Glutamatergic neuron (in vitro differentiated cells): Measurements from ENCODE around the gene ZNF358. TPM values are rescaled to one million over a fixed set of nuclear protein-coding genes. Genes with fewer than 3 reads are reported as not detected.

Source experiments
- DNase-seq: peaks from one replicate; pipeline ENCODE4 v3.0.0; 2022
- H3K27ac Mint-ChIP-seq: one replicate; pipeline ENCODE4 v1.8.0; 2020; ENCODE audit warnings: mild to moderate bottlenecking, mixed read lengths, inconsistent platforms; ENCODE audit not compliant: unreplicated experiment
- H3K27me3 Mint-ChIP-seq: one replicate; pipeline ENCODE4 v1.8.0; 2020; ENCODE audit warnings: mild to moderate bottlenecking, moderate library complexity, mixed read lengths, inconsistent platforms; ENCODE audit not compliant: unreplicated experiment
- H3K36me3 Mint-ChIP-seq: one replicate; pipeline ENCODE4 v1.8.0; 2020; ENCODE audit warnings: mild to moderate bottlenecking, mixed read lengths, inconsistent platforms; ENCODE audit not compliant: unreplicated experiment
- H3K4me1 Mint-ChIP-seq: one replicate; pipeline ENCODE4 v1.8.0; 2020; ENCODE audit warnings: mild to moderate bottlenecking, low read depth, mixed read lengths, inconsistent platforms; ENCODE audit not compliant: unreplicated experiment
- H3K4me3 Mint-ChIP-seq: one replicate; pipeline ENCODE4 v1.8.0; 2020; ENCODE audit warnings: mild to moderate bottlenecking, mixed read lengths, inconsistent platforms; ENCODE audit not compliant: unreplicated experiment
- H3K9me3 Mint-ChIP-seq: one replicate; pipeline ENCODE4 v1.8.0; 2020; ENCODE audit warnings: mild to moderate bottlenecking, moderate library complexity, mixed read lengths, inconsistent platforms; ENCODE audit not compliant: unreplicated experiment
- total RNA-seq: library from RNA; stranded (reverse); fragmentation: NEBNext Ultra II Directional; extraction: Animal tissue kit (Norgen Biotek cat#: 25700); gene quantifications from one replicate; pipeline ENCODE4 v1.2.1, GENCODE V29; 2021; ENCODE audit not compliant: unreplicated experiment
- TF ChIP-seq, protein P1 (sequence below): fragments of 200-600 bp; sonication (generic); IDR thresholded peaks from one replicate; pipeline ENCODE4 v1.5.0; 2021; ENCODE audit not compliant: partially characterized antibody, unreplicated experiment

ZNF358 gene
- total RNA-seq, 1 donor from 2014 or later = 148 TPM

DNA sequence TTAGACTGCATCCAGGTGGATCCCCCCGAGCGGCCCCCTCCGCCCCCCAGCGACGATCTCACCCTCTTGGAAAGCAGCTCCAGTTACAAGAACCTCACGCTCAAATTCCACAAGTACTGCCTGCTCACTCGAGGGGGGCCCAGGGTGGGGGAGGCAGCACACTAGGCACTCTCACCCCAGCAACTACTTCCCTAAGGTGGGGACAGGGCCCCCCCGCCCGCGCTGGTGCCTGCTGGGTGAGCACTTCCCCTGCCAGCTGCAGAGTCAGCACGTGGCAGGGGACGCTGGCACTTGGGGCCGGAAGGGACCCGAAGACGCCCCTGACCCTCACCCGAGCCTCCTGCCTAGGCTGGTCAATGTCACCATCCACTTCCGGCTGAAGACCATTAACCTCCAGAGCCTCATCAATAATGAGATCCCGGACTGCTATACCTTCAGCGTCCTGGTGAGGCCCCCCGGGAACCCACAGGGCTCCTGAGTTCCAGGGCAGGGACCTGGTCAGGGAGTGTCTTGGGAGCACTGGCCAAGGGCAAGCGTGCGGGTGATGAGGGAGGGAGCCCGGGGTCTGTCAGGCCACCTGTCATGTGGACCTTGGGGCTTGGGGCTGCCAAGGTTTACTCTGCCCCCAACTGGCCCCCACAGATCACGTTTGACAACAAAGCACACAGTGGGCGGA lies 11.8 kb downstream of the ZNF358 start:
- no peaks in the 10 kb centered on the region for H3K9me3 Mint-ChIP-seq
- no peaks in the 10 kb centered on the region for H3K36me3 Mint-ChIP-seq
- TF ChIP-seq, protein P1, sequence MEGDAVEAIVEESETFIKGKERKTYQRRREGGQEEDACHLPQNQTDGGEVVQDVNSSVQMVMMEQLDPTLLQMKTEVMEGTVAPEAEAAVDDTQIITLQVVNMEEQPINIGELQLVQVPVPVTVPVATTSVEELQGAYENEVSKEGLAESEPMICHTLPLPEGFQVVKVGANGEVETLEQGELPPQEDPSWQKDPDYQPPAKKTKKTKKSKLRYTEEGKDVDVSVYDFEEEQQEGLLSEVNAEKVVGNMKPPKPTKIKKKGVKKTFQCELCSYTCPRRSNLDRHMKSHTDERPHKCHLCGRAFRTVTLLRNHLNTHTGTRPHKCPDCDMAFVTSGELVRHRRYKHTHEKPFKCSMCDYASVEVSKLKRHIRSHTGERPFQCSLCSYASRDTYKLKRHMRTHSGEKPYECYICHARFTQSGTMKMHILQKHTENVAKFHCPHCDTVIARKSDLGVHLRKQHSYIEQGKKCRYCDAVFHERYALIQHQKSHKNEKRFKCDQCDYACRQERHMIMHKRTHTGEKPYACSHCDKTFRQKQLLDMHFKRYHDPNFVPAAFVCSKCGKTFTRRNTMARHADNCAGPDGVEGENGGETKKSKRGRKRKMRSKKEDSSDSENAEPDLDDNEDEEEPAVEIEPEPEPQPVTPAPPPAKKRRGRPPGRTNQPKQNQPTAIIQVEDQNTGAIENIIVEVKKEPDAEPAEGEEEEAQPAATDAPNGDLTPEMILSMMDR = no peak
- DNase-seq = no peak
- H3K27ac Mint-ChIP-seq = no peak overlapping the region
- H3K4me3 Mint-ChIP-seq = no peak overlapping the region
- H3K27me3 Mint-ChIP-seq = peaks cover 5% of the 10 kb centered on the region
- no peaks in the 10 kb centered on the region for H3K4me1 Mint-ChIP-seq

DNA sequence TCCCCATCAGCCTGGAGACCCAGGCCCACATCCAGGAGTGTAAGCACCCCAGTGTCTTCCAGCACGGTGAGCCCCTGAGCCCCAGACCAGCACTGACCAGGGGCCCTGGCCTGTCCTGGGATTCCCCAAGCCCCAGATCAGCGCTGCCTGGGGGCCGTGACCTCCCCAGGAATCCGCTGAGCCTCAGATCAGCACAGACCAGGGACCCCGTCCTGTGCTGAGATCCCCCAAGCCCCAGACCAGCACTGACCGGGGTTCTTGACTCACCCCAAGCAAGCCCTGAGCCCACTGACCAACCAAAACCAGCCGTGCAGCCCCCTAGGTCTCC lies 12.3 kb downstream of the ZNF358 start:
- TF ChIP-seq, protein P1 = no peak
- no peak overlapping the region for H3K27ac Mint-ChIP-seq
- H3K27me3 Mint-ChIP-seq = peaks cover 5% of the 10 kb centered on the region
- H3K9me3 Mint-ChIP-seq = no peaks in the 10 kb centered on the region
- H3K4me3 Mint-ChIP-seq = no peak overlapping the region
- no peak for DNase-seq
- no peaks in the 10 kb centered on the region for H3K36me3 Mint-ChIP-seq
- H3K4me1 Mint-ChIP-seq = no peaks in the 10 kb centered on the region

DNA sequence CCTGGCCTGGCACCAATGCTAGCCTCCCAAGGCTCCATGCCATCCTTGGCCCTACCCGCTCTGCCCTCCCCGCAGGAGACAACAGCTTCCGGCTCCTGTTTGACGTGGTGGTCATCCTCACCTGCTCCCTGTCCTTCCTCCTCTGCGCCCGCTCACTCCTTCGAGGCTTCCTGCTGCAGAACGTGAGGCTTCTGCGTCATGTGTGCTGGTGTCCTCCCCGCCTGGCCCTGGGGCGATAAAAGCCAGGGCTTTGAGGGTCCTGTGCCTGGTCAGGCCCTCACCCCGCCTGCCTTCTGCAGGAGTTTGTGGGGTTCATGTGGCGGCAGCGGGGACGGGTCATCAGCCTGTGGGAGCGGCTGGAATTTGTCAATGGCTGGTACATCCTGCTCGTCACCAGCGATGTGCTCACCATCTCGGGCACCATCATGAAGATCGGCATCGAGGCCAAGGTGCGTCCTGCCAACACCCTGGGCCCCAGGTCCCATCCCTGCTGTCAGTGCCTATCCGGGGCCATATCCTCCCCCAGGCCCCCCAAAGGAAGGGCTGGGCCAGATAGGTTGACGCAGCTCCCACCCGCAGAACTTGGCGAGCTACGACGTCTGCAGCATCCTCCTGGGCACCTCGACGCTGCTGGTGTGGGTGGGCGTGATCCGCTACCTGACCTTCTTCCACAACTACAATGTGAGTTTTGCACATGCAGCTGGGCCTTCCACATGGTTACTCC lies 12.8 kb downstream of the ZNF358 start:
- Mint-ChIP-seq H3K36me3 (no peaks in the 10 kb centered on the region), H3K9me3 (no peaks in the 10 kb centered on the region), H3K27me3 (peaks cover 5% of the 10 kb centered on the region), H3K4me3 (no peak overlapping the region), H3K4me1 (no peaks in the 10 kb centered on the region), H3K27ac (no peak overlapping the region)
- DNase-seq = no peak
- TF ChIP-seq, protein P1 = no peak

DNA sequence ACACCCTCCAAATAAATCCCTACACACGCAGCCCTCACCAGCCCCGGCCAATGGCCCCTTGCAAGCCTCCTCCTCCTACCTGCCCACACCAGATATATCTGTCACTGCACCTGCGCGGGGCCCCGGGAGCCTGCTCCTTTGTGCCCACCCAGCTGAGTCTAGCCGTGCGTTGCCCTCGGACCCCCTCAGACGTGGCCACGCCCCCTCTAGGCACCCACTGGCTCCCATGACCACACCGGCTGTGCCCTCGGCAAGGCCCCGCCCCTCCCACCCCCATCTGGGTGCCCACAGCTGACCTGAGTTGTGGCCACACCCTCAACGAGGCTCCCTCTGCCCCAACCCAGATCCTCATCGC lies 13.3 kb downstream of the ZNF358 start:
- no peaks in the 10 kb centered on the region for H3K4me1 Mint-ChIP-seq
- H3K27ac Mint-ChIP-seq = no peak overlapping the region
- TF ChIP-seq, protein P1 = no peak
- H3K36me3 Mint-ChIP-seq = no peaks in the 10 kb centered on the region
- H3K27me3 Mint-ChIP-seq = peaks cover 6% of the 10 kb centered on the region
- no peak overlapping the region for H3K4me3 Mint-ChIP-seq
- DNase-seq = no peak
- H3K9me3 Mint-ChIP-seq = peaks cover 2% of the 10 kb centered on the region
